Dedifferentiated amniotic fluid mesenchymal stem cell (primary cell): ENCODE results near the gene ABLIM2.

Experiments
- DNase-seq: peaks from one replicate; pipeline ENCODE4 v3.0.0-alpha.2; 2016; ENCODE audit errors: extremely low spot score

ABLIM2 gene

GRCh38 chr4:8005033-8005808 lies 153.4 kb downstream of the ABLIM2 start:
- no peak for DNase-seq

GRCh38 chr4:8004066-8004465 lies 154.5 kb downstream of the ABLIM2 start:
- DNase-seq = no peak

- DNase-seq = no peak
Measured at GRCh38 chr4:8002525-8003309, 155.9 kb downstream of the ABLIM2 start.

GRCh38 chr4:8001564-8002355 lies 156.9 kb downstream of the ABLIM2 start:
- no peak for DNase-seq

GRCh38 chr4:8000721-8001491 lies 157.7 kb downstream of the ABLIM2 start:
- no peak for DNase-seq

- no peak for DNase-seq
Measured at GRCh38 chr4:8000247-8000646, 158.4 kb downstream of the ABLIM2 start.

GRCh38 chr4:7999695-8000094 lies 158.9 kb downstream of the ABLIM2 start:
- no peak for DNase-seq

GRCh38 chr4:7999279-7999678 lies 159.3 kb downstream of the ABLIM2 start:
- no peak for DNase-seq

GRCh38 chr4:7998447-7998846 lies 160.2 kb downstream of the ABLIM2 start:
- DNase-seq = no peak

GRCh38 chr4:7995866-7996265 lies 162.7 kb downstream of the ABLIM2 start:
- DNase-seq = no peak

GRCh38 chr4:7995135-7995534 lies 163.5 kb downstream of the ABLIM2 start:
- no peak for DNase-seq

GRCh38 chr4:7993671-7994070 lies 164.9 kb downstream of the ABLIM2 start:
- no peak for DNase-seq

GRCh38 chr4:7992846-7993245 lies 165.8 kb downstream of the ABLIM2 start:
- no peak for DNase-seq

GRCh38 chr4:7990807-7991459 lies 167.7 kb downstream of the ABLIM2 start:
- DNase-seq = no peak

GRCh38 chr4:7989654-7990053 lies 169.0 kb downstream of the ABLIM2 start:
- no peak for DNase-seq

GRCh38 chr4:7988437-7988836 lies 170.2 kb downstream of the ABLIM2 start:
- DNase-seq = no peak

- peak; percentile 64 for DNase-seq
Measured at GRCh38 chr4:7987148-7987989, 171.2 kb downstream of the ABLIM2 start.

- no peak for DNase-seq
Measured at GRCh38 chr4:7985891-7986441, 172.6 kb downstream of the ABLIM2 start.

GRCh38 chr4:7985072-7985471 lies 173.5 kb downstream of the ABLIM2 start:
- DNase-seq = no peak
